RCC 7860 (cell line): Measurements from ENCODE around the gene PIK3C2B.

Source experiments
- DNase-seq: peaks from one replicate; pipeline ENCODE4 v3.0.0-alpha.2; 2015; ENCODE audit warnings: low spot score
- FAIRE-seq: peaks from 2 replicates; lab custom pipeline; 2012; peaks lifted over from hg19 to GRCh38; lab: Jason Lieb, UNC

Gene PIK3C2B

GRCh38 chr1:204461331-204462228, 33.0 kb downstream of the PIK3C2B start:
- FAIRE-seq: no peak
- DNase-seq: no peak

DNA sequence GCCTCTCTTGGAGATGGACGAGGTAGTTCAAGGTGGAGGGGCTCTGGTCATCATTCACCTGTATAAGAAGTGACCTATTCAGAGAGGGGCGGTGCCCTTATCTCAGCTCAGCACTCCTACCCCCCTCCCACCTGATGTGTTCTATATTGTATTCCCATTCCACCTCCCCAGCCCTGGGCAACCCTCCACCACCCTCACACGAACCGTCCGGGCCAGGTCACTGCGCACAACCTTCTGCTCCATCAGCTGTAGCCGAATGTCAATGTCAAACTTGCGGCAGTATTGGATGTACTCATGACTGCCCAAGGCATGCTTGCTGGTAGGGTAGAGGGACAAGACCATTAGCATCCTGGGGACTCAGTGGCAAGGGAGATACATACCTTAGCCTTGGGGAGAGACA, 34.3 kb downstream of the PIK3C2B start:
- no peak for FAIRE-seq

GRCh38 chr1:204459706-204460105, 34.9 kb downstream of the PIK3C2B start:
- DNase-seq (no peak), FAIRE-seq (no peak)

More for the DNA sequence above, 34.3 kb downstream of the PIK3C2B start:
- no peak for DNase-seq

- DNase-seq (no peak), FAIRE-seq (no peak)
These were observed 36.9 kb downstream of the PIK3C2B start for GRCh38 chr1:204457666-204458065.

DNA sequence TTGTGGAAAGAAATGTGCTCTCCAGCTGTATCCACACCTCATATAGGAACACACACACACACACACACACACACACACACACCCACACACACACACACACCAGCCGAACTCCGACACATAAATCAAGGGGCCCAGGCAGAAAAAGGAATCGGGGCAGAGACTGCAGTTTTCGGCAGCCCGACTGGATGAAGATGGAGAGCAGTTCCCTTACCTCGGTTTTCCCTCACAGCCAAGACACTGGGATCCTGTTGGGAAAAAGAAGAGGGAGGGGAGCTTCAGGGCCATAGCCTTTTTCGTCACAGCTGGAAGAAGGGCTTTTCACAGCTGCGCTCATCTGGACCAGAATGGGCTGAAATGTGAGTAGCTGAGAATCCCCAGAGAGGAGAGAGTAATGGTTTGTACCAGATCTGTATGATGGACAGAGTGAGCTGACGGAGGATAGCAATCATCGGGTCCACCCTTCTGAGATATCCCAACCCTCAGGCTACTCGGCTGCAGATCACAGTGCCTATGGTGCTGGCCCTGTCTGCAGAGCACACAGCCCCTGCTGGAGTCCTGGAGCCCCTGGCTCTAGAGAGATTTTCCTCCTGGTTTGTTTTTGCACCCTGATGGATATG, 37.7 kb downstream of the PIK3C2B start:
- FAIRE-seq (no peak), DNase-seq (no peak)

DNA sequence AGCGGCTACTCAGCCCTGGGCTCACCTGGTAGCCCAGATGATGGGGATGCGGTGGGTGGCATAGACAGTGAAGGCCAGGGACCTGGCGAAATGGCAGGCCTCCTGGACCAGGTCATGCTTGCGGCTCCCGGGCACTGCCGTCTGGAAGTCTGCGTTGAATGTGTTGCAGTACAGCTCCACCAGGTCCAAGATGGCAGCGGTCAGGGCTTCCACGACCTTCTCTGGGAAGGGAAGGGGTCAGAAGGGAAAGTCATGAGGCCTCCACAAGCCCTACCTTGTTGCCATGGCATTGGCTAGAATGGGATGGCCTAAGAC, 38.8 kb downstream of the PIK3C2B start:
- FAIRE-seq (no peak), DNase-seq (no peak)

DNA sequence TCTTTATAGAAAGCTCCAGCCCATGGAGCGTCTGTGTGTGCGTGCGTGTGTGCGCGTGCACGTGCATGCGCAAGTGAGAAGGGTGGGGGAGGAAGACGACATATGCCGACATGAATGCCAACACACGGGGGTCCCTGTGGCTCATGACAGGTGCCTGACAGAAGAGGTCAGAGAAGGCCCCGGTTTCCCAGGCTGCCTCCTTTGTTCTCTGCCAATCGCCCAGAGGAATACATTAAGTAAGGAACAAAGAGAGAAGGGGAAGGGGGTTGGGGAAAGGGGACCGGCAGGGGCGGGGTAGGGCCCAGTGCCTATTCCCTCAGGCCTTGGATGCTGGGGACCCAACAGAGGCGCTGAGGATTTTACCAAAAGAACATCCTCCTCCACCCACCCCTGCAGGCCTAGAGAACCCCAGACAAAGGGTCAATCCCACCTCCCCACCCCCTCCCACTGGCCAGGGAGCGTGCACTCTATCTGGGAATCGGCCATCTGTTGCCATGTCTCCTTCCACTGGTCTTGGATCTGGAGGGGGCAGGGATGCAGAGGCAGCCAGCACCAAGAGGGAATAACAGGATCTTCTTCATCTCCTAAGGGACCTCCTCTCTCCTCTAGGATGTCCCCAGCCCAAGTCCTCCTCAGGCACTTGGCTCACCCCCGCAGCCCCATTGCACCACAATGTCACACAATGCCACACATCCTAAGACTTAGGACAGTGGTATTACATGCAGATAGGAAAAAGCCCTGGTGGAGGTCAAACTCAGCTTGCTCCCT, 39.4 kb downstream of the PIK3C2B start:
- FAIRE-seq: no peak
- DNase-seq: no peak

DNA sequence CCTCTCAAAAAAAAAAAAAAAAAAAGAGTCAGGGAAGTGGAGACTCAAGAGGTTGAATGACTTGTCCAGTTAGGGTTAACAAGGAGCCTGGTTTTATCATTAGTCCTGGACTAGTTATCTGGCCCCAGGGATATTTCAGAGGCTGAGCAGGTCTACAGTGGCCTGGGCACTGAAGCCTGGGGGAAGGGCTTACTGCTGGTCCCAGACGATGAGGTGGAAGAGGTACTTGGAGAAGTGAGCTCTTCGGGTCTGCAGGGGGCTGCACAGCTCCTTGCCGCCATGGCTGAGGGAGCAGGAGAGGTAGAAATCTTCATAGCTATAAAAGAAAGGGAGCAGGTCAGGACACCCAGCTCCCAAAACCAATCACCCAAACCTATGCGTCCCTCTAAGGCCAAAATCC, 40.1 kb downstream of the PIK3C2B start:
- no peak for DNase-seq
- no peak for FAIRE-seq

GRCh38 chr1:204453141-204453772, 41.3 kb downstream of the PIK3C2B start:
- FAIRE-seq (no peak), DNase-seq (no peak)

DNA sequence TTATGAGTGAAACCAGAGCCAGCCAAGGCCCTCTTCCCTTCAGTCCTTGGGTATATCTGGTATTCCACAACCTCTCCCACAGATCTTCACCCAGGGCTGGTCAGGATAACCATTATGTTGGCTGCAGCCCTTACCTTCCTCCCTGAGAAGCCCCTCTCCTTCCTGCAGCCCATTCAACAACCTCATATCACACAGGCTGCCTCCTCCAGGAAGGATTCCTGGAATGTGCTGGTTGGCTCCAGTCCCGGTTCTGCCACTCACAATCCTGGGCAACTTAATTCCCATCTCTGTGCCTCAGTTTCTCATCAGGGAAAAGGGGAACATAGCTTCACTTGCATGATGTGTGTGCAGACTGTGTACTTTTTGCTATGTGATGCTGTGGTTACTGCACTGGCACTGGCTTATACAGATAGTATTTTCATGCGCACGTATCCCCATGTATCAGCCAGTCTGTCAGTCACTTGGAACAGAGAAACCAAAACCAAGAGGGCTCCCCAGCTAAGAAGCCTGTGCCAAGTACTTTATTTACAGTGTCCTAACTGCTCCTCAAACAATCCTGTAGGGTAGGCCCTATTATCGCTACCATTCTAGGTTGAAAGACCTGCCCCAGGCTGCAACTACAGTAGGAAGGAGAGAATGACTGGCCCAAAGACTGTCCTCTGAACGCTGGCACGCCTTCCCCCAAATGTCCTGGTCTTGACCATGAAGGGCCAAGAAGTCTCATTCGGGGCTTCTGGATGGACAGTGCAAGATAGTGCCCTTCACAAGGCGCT, 43.1 kb downstream of the PIK3C2B start:
- FAIRE-seq (no peak), DNase-seq (no peak)

- DNase-seq (no peak), FAIRE-seq (no peak)
These were observed 43.9 kb downstream of the PIK3C2B start for GRCh38 chr1:204450461-204451257.

GRCh38 chr1:204449678-204450280, 44.8 kb downstream of the PIK3C2B start:
- DNase-seq (no peak), FAIRE-seq (no peak)

GRCh38 chr1:204448991-204449677, 45.5 kb downstream of the PIK3C2B start:
- DNase-seq (no peak), FAIRE-seq (no peak)

DNA sequence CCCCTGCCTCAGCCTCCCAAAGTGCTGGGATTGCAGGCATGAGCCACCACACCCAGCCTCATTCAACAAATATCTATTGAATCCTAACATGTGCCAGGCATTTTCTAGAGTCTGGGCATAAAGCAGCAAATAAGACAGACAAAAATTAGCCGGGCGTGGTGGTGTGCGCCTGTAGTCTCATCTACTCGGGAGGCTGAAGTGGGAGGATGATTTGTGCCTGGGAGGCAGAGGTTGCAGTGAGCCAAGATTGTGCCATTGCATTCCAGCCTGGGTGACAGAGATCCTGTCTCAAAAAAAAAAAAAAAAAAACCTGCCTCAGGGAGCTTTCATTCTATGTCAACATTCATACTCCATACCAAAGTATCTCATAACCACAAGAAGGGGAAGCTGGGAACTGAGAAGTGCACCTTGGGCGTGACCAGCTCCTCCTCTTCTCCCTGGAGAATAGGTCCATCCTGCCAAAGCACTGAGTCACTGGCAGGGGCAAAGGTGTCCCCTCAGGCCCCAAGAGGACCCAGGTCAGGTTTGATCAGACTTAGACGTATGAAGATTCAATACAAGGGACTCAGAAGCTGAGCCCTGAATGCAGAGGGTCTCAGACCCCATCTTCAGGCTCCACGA, 46.2 kb downstream of the PIK3C2B start:
- FAIRE-seq (no peak), DNase-seq (peak; percentile 27)

DNA sequence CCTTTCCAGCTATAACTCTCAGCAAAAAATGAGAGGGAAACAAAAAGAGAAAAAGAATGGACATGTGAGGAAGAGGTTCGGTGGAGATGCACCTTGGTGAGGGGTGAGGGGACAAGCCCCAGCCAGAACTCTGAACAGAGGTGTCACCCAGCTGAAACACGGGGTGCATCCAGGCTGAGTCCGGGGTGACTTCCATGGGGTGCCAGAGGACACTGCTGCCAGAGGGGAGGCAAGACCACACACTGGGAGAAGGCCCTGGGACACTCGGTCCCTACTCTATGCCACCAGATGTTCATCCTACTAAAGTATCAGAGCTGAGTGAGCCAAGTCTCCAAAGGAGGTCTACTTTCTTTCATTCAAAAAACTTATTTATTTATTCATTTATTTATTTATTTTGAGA, 46.9 kb downstream of the PIK3C2B start:
- FAIRE-seq (no peak), DNase-seq (no peak)

DNA sequence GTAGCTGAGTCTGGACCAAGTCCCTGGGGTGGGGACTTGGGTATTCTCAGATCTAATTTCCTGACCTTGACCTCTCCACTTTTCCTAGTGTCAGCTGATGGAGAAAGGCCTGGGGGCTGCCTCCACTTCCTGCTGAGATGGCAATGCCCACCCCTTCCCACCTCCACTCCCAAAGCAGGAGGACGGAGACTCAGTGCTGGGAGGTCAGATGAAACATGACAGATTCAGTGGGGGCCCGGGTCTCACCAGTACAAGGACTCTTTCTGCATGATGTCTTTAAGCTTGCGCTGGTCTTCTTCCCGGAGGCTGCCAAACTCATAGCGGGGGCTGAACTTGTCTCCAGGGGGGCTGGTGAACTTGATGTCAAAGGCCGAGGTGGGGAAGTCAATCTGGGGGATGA, 47.4 kb downstream of the PIK3C2B start:
- no peak for DNase-seq
- no peak for FAIRE-seq

DNA sequence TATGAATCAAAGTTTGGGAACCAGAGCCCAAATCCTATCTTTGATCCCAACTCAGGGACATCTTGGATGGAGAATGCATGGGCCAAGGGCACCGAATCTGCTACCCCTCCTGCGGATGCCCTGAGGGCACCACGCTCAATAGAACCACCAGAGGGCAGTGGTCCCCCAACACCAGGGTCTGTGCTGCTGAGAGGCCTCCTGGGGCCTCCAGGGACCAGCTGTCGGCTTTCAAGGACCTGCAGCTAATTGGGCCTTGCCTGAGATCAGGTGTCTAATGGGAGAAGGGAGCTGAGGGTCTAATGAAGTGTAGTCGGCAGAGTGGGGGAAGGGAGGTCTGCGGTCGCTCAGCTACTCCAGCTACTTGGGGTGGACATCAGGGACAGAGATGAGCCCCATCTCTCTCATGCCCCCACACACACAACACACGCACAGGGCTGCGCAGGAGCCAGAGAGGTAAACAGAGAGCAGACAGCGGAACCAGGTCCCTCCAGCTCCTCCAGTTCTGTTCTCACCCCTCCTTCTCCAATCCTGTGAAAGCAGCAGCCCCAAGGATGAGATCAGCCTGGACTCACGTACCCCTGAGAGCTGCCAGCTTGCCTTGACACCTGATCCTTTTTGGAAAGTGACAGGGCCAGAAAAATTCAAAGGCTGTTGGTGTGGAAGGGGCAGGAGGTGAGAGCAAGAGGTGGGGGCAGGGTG, 48.0 kb downstream of the PIK3C2B start:
- FAIRE-seq (no peak), DNase-seq (peak; percentile 13)
